HG02571 (cell line): Measurements from ENCODE around the gene PRMT6.
"Not testable (repeated sequence)": the region's sequence is repeated elsewhere in the genome, so short reads cannot be mapped to it uniquely, and the experiment has no call there.

Experiments
- ATAC-seq: cut with Tn5 transposase; IDR thresholded peaks from one replicate; pipeline ENCODE4 v1.9.1; 2021; ENCODE audit warnings: mild to moderate bottlenecking, moderate library complexity; ENCODE audit not compliant: unreplicated experiment

PRMT6 gene

GRCh38 chr1:107056426-107057196 lies at the start of gene PRMT6:
Gene PRMT6 (plus strand): TSS chr1:107056674. CDS start chr1:107056716, 42 bp downstream.
- ATAC-seq: peak; percentile 96

- no peak for ATAC-seq
Measured at GRCh38 chr1:107009281-107009680, 47.2 kb upstream of the PRMT6 start.

- no peak for ATAC-seq
Measured at GRCh38 chr1:107010582-107010981, 45.9 kb upstream of the PRMT6 start.

- peak; percentile 69 for ATAC-seq
Measured at GRCh38 chr1:107016376-107016978, 40.0 kb upstream of the PRMT6 start.

- ATAC-seq: no peak
Measured at GRCh38 chr1:107018445-107018844, 38.0 kb upstream of the PRMT6 start.

- no peak for ATAC-seq
Measured at GRCh38 chr1:107019166-107019565, 37.3 kb upstream of the PRMT6 start.

GRCh38 chr1:107038874-107039273 lies 17.6 kb upstream of the PRMT6 start:
- not testable (repeated sequence) for ATAC-seq

- not testable (repeated sequence) for ATAC-seq
Measured at GRCh38 chr1:107044310-107045220, 11.9 kb upstream of the PRMT6 start.

GRCh38 chr1:107047602-107048001 lies 8.9 kb upstream of the PRMT6 start:
- ATAC-seq: no peak

- no peak for ATAC-seq
Measured at GRCh38 chr1:107048241-107048640, 8.2 kb upstream of the PRMT6 start.

- no peak for ATAC-seq
Measured at GRCh38 chr1:107051266-107051665, 5.2 kb upstream of the PRMT6 start.

GRCh38 chr1:107055919-107056425 lies 502 bp upstream of the PRMT6 start:
- ATAC-seq: not testable (repeated sequence)

- ATAC-seq: peak; percentile 61
Measured at GRCh38 chr1:107057197-107058133, 991 bp downstream of the PRMT6 start.

GRCh38 chr1:107058245-107059032 lies 2.0 kb downstream of the PRMT6 start:
- ATAC-seq: no peak

GRCh38 chr1:107061886-107062285 lies 5.4 kb downstream of the PRMT6 start:
- ATAC-seq: no peak

- ATAC-seq: no peak
Measured at GRCh38 chr1:107073493-107073892, 17.0 kb downstream of the PRMT6 start.

GRCh38 chr1:107076841-107077240 lies 20.4 kb downstream of the PRMT6 start:
- no peak for ATAC-seq

- ATAC-seq: no peak
Measured at GRCh38 chr1:107079249-107079648, 22.8 kb downstream of the PRMT6 start.

- ATAC-seq: no peak
Measured at GRCh38 chr1:107081102-107081501, 24.6 kb downstream of the PRMT6 start.
